B cell (primary cell): Measurements from ENCODE around the gene RNF150. TPM values are rescaled to one million over a fixed set of nuclear protein-coding genes. Genes with fewer than 3 reads are reported as not detected.

Experiments
- ATAC-seq: fragments of 200-7000 bp; cut with Tn5 transposase; one replicate; pipeline ENCODE4 v1.10.0; 2021; ENCODE audit warnings: low read depth, mild to moderate bottlenecking, moderate number of reproducible peaks, moderate library complexity
- CTCF ChIA-PET: fragments of 350-600 bp; sonication (Branson Sonifier 250); formaldehyde crosslinking; loops from one replicate; lab custom pipeline; 2021; ENCODE audit warnings: antibody characterized with exemption, inconsistent platforms; lab: Charles Lee
- POLR2A ChIA-PET: fragments of 350-600 bp; sonication (Branson Sonifier 250); formaldehyde crosslinking; loops from one replicate; lab custom pipeline; 2021; ENCODE audit warnings: antibody characterized with exemption; lab: Charles Lee
- DNase-seq: peaks from one replicate; pipeline ENCODE4 v3.0.0; 2013
- H2AFZ ChIP-seq: 2 replicates; pipeline ENCODE4 v1.6.1; 2012; ENCODE audit warnings: mild to moderate bottlenecking, low read depth, low read length; ENCODE audit not compliant: insufficient read depth, poor library complexity, severe bottlenecking
- H3K27ac ChIP-seq, 2 donors: 1 replicate in 1 of 2; 2 replicates in 1 of 2; pipeline ENCODE4 v1.5.1; 2012 to 2013; ENCODE audit warnings: low read length in 2 of 2, mild to moderate bottlenecking in 2 of 2, moderate library complexity in 1 of 2
- H3K27me3 ChIP-seq, 4 experiments: fragments of 200-600 bp in 1 of 4; sonication (generic) in 1 of 4; replicated peaks in 1 of 4; 1 replicate in 2 of 4; 2 replicates in 2 of 4; pipeline versions ENCODE4 v1.6.1 to v1.7.0; 2013 to 2016; ENCODE audit warnings: low read length in 3 of 4, mild to moderate bottlenecking in 2 of 4, mixed read lengths in 1 of 4, moderate library complexity in 1 of 4; ENCODE audit not compliant: insufficient read depth in 4 of 4, control insufficient read depth in 3 of 4; ENCODE audit errors: control extremely low read depth in 1 of 4
- H3K36me3 ChIP-seq, 2 experiments: replicated peaks in 1 of 2; 1 replicate in 1 of 2; 2 replicates in 1 of 2; pipeline versions ENCODE4 v1.6.1 to v1.7.1; 2013; ENCODE audit warnings: low read length in 1 of 2; ENCODE audit not compliant: insufficient read depth in 2 of 2, control insufficient read depth in 1 of 2; ENCODE audit errors: control extremely low read depth in 1 of 2, extremely low read depth in 1 of 2
- H3K4me1 ChIP-seq, 2 donors: fragments of 200-600 bp in 1 of 2; sonication (generic) in 1 of 2; 1 replicate in 1 of 2; 2 replicates in 1 of 2; pipeline versions ENCODE4 v1.5.1 to v1.6.1; 2013 to 2017; ENCODE audit warnings: low read length in 2 of 2; ENCODE audit not compliant: control insufficient read depth in 2 of 2, insufficient read depth in 2 of 2
- H3K4me2 ChIP-seq: replicated peaks from 2 replicates; pipeline ENCODE3; 2012; ENCODE audit warnings: mild to moderate bottlenecking, low read depth, low read length; ENCODE audit not compliant: poor library complexity, severe bottlenecking
- H3K4me3 ChIP-seq, 5 experiments: fragments of 200-600 bp in 1 of 5; sonication (generic) in 1 of 5; 1 replicate in 3 of 5; 2 replicates in 2 of 5; pipeline versions ENCODE4 v1.5.1 to v1.7.0; 2011 to 2016; ENCODE audit warnings: low read length in 4 of 5, mild to moderate bottlenecking in 4 of 5, low read depth in 2 of 5, control low read depth in 1 of 5, moderate library complexity in 1 of 5; ENCODE audit not compliant: insufficient read depth in 1 of 5; ENCODE audit errors: control extremely low read depth in 1 of 5, extremely low read depth in 1 of 5
- H3K79me2 ChIP-seq: fragments of 200-600 bp; sonication (generic); one replicate; pipeline ENCODE4 v1.6.0; 2016; ENCODE audit warnings: low read length; ENCODE audit not compliant: control insufficient read depth, insufficient read depth
- H3K9ac ChIP-seq: fragments of 200-600 bp; sonication (generic); 2 replicates; pipeline ENCODE4 v1.6.1; 2017; ENCODE audit warnings: mild to moderate bottlenecking, low read length, moderate library complexity
- H3K9me3 ChIP-seq, 3 donors: one replicate each; pipeline versions ENCODE4 v1.6.1 to v1.7.1; 2013; ENCODE audit warnings: low read length in 2 of 3; ENCODE audit not compliant: control insufficient read depth in 2 of 3, insufficient read depth in 1 of 3; ENCODE audit errors: control extremely low read depth in 1 of 3
- H4K20me1 ChIP-seq: 2 replicates; pipeline ENCODE4 v1.6.0; 2012; ENCODE audit warnings: mild to moderate bottlenecking, low read length; ENCODE audit not compliant: insufficient read depth, control insufficient read depth, poor library complexity, severe bottlenecking
- H3K27ac Mint-ChIP-seq: one replicate; pipeline ENCODE4 v1.8.0; 2021; ENCODE audit warnings: mixed read lengths
- H3K27me3 Mint-ChIP-seq: one replicate; pipeline ENCODE4 v1.8.0; 2021; ENCODE audit warnings: mixed read lengths
- H3K4me1 Mint-ChIP-seq: one replicate; pipeline ENCODE4 v1.8.0; 2021; ENCODE audit warnings: mixed read lengths
- H3K4me3 Mint-ChIP-seq: one replicate; pipeline ENCODE4 v1.8.0; 2021; ENCODE audit warnings: mixed read lengths
- H3K9me3 Mint-ChIP-seq: one replicate; pipeline ENCODE4 v1.8.0; 2022; ENCODE audit warnings: mixed read lengths; ENCODE audit not compliant: insufficient read depth
- CTCF ChIP-seq: fragments of 200-600 bp; IDR thresholded peaks from one replicate; pipeline ENCODE4 v1.8.0; 2022; ENCODE audit warnings: antibody characterized with exemption, mild to moderate bottlenecking
- EZH2 ChIP-seq: IDR thresholded peaks from 2 replicates; pipeline ENCODE4 v1.6.1; 2012; ENCODE audit warnings: borderline replicate concordance, low read depth, mild to moderate bottlenecking, moderate library complexity, low read length; ENCODE audit not compliant: insufficient read depth, poor library complexity, severe bottlenecking
- WGBS: methylation state at CpG from one replicate; pipeline ENCODE4 v1.1.5; 2013; ENCODE audit warnings: missing lambda C conversion rate; ENCODE audit not compliant: insufficient coverage; 5-methylcytosine and 5-hydroxymethylcytosine counted together
- intact Hi-C: fragments of 100-400 bp; cut with micrococcal nuclease; formaldehyde crosslinking; loops from one replicate; pipeline ENCODE4 v1.10.0; 2022
- polyA plus RNA-seq: library from polyadenylated mRNA; depleted of rRNA; stranded (reverse); fragments of >200 nt; gene quantifications from 2 replicates; pipeline ENCODE4 v1.2.3, GENCODE V29; 2012
- total RNA-seq, 2 donors: library from RNA; stranded (reverse); fragments of 120-200 nt in 1 of 2; gene quantifications; 1 replicate in 1 of 2; 2 replicates in 1 of 2; pipeline versions ENCODE4 v1.2.3 to v1.2.4, GENCODE V29; 2013 to 2022

Gene RNF150
- total and polyA plus RNA-seq, 2 donors (not counting 1 experiment from before 2014, with no cell fraction given): not detected

GRCh38 chr4:140851804-140852203 is 281.5 kb downstream of the RNF150 start:
- DNase-seq (no peak), ATAC-seq (no peak)
- no peak overlapping the region for H3K27ac Mint-ChIP-seq
- Histone ChIP-seq H3K27ac (no peak overlapping the region), H3K4me1 (peaks cover 18 to 25% of the 10 kb centered on the region in 2 donors), H3K79me2 (peaks cover 15% of the 10 kb centered on the region), H4K20me1 (no peaks in the 10 kb centered on the region), H3K9ac (no peak overlapping the region), H2AFZ (no peak overlapping the region), H3K27me3 (no peaks in the 10 kb centered on the region), H3K36me3 (no peaks in the 10 kb centered on the region), H3K4me3 (no peak overlapping the region), H3K9me3 (peaks cover 0 to 2% (median 0%) of the 10 kb centered on the region in 3 donors), H3K4me2 (no peak overlapping the region)
- TF ChIP-seq EZH2 (no peak), CTCF (no peak)
- H3K4me3 Mint-ChIP-seq: no peak overlapping the region
- H3K27me3 Mint-ChIP-seq: no peaks in the 10 kb centered on the region
- H3K9me3 Mint-ChIP-seq: no peaks in the 10 kb centered on the region
- CTCF ChIA-PET: interaction anchor here (0.8 to 7.9 kb wide), 34 partner anchors 11 to 492 kb away, joined by 3 to 47 read pairs (median 7); partner anchors contain the start of gene TBC1D9
- WGBS: no CpG with 5 or more reads among the region's 1 CpG
- POLR2A ChIA-PET: no interaction called here
- peaks cover 26% of the 10 kb centered on the region for H3K4me1 Mint-ChIP-seq
- intact Hi-C loops: loop anchor here (1.0 to 5.0 kb wide), 10 partner anchors 44 to 492 kb away; partner anchors contain the start of gene ELMOD2

- intact Hi-C loops: loop anchor here (1.0 to 5.0 kb wide), 10 partner anchors 43 to 491 kb away; partner anchors contain the start of gene ELMOD2
- POLR2A ChIA-PET: interaction anchor here (0.7 to 1.0 kb wide), 4 partner anchors 44 to 132 kb away, joined by 3 to 4 read pairs (median 4); partner anchors contain the start of gene TBC1D9
- H4K20me1 ChIP-seq: no peaks in the 10 kb centered on the region
- peak; percentile 84 for DNase-seq
- H3K4me1 ChIP-seq: peaks cover 18 to 25% of the 10 kb centered on the region in 2 donors
- peak overlapping the region; percentile 37 for H3K4me2 ChIP-seq
- ATAC-seq: peak; percentile 91
- peaks cover 0 to 2% (median 0%) of the 10 kb centered on the region in 3 donors for H3K9me3 ChIP-seq
- no peak overlapping the region for H3K9ac ChIP-seq
- TF ChIP-seq CTCF: peak; percentile 98
- TF ChIP-seq EZH2: no peak
- H3K27ac Mint-ChIP-seq: peak overlapping the region; percentile 33
- WGBS: 0% methylated on average over 3 of the region's 6 CpGs
- H2AFZ ChIP-seq: peak overlapping the region; percentile 38
- H3K27ac ChIP-seq: peak overlapping the region in 1 of 2 donors; percentile 11
- no peaks in the 10 kb centered on the region for H3K27me3 ChIP-seq
- peaks cover 26% of the 10 kb centered on the region for H3K4me1 Mint-ChIP-seq
- no peak overlapping the region for H3K4me3 ChIP-seq
- peaks cover 15% of the 10 kb centered on the region for H3K79me2 ChIP-seq
- CTCF ChIA-PET: interaction anchor here (0.8 to 3.2 kb wide), 51 partner anchors 11 to 1117 kb away, joined by 3 to 32 read pairs (median 6); partner anchors contain the start of genes ELMOD2 and TBC1D9
- no peak overlapping the region for H3K4me3 Mint-ChIP-seq
- no peaks in the 10 kb centered on the region for H3K27me3 Mint-ChIP-seq
- H3K9me3 Mint-ChIP-seq: no peaks in the 10 kb centered on the region
- H3K36me3 ChIP-seq: no peaks in the 10 kb centered on the region
Measured at GRCh38 chr4:140851032-140851636, 282.1 kb downstream of the RNF150 start.
